ENCODE results near the gene PLAAT3. TPM values are rescaled to one million over a fixed set of nuclear protein-coding genes. Genes with fewer than 3 reads are reported as not detected.

PLAAT3 gene
- total RNA-seq, 6 experiments from 2014 or later, result 24.4 to 76.1 (median 52.2) TPM

DNA sequence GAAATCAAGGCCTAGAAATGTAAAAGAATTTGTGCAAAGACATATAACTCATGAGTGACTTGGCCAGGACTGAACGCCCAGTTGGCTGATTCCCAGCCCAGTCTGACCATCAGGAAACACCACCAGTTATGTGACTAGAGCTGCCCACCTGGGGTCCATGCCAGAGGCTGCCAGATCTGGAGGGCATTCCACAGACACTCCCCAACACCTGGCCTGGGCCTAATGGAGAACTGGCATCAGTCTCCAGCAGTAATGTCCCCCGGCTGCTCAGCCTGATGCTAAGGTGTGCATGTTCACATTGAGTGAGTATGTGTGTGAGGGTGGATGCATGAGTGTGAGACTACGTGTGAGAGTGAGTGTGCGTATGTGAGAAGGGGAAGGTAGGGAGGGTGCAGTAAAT, 15.7 kb downstream of the PLAAT3 start:
- peaks cover 0 to 22% (median 0%) of the 10 kb centered on the region in 4 donors for H3K36me3 ChIP-seq
- DNase-seq, result no peak
- no peak overlapping the region for H3K27ac ChIP-seq
- no peak for TF ChIP-seq POLR2A (IDR thresholded peaks at IDR 0.05)
- TF ChIP-seq, protein P1, sequence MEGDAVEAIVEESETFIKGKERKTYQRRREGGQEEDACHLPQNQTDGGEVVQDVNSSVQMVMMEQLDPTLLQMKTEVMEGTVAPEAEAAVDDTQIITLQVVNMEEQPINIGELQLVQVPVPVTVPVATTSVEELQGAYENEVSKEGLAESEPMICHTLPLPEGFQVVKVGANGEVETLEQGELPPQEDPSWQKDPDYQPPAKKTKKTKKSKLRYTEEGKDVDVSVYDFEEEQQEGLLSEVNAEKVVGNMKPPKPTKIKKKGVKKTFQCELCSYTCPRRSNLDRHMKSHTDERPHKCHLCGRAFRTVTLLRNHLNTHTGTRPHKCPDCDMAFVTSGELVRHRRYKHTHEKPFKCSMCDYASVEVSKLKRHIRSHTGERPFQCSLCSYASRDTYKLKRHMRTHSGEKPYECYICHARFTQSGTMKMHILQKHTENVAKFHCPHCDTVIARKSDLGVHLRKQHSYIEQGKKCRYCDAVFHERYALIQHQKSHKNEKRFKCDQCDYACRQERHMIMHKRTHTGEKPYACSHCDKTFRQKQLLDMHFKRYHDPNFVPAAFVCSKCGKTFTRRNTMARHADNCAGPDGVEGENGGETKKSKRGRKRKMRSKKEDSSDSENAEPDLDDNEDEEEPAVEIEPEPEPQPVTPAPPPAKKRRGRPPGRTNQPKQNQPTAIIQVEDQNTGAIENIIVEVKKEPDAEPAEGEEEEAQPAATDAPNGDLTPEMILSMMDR (IDR thresholded peaks at IDR 0.05), result no peak
- WGBS (ENCODE audit: insufficient coverage, low coverage, low lambda C conversion rate, missing lambda C conversion rate), result 88% methylated on average over 2 of the region's 4 CpGs
- peaks cover 0 to 15% (median 0%) of the 10 kb centered on the region in 4 donors for H3K4me1 ChIP-seq
- no peak for ATAC-seq
- H3K9me3 ChIP-seq, result no peaks in the 10 kb centered on the region
- intact Hi-C loops (cut with DNase I), result no loop called here
- H3K27me3 ChIP-seq, result no peaks in the 10 kb centered on the region
- H3K4me3 ChIP-seq, result no peak overlapping the region

GRCh38 chr11:63595296-63595695, 18.9 kb downstream of the PLAAT3 start:
- no peak overlapping the region for H3K4me3 ChIP-seq
- H3K27me3 ChIP-seq, result no peaks in the 10 kb centered on the region
- 86% methylated on average over 4 of the region's 4 CpGs for WGBS (ENCODE audit: insufficient coverage, low coverage, low lambda C conversion rate, missing lambda C conversion rate)
- no peak overlapping the region for H3K27ac ChIP-seq
- H3K9me3 ChIP-seq, result no peaks in the 10 kb centered on the region
- DNase-seq, result no peak
- H3K4me1 ChIP-seq, result no peaks in the 10 kb centered on the region
- ATAC-seq, result no peak
- TF ChIP-seq, protein P1 (IDR thresholded peaks at IDR 0.05), result no peak
- TF ChIP-seq POLR2A (IDR thresholded peaks at IDR 0.05), result no peak
- intact Hi-C loops (cut with DNase I), result no loop called here
- H3K36me3 ChIP-seq, result peaks cover 0 to 38% (median 0%) of the 10 kb centered on the region in 4 donors

- H3K27ac ChIP-seq, result no peak overlapping the region
- intact Hi-C loops (cut with DNase I), result no loop called here
- H3K9me3 ChIP-seq, result no peaks in the 10 kb centered on the region
- no peak for TF ChIP-seq POLR2A (IDR thresholded peaks at IDR 0.05)
- TF ChIP-seq, protein P1 (IDR thresholded peaks at IDR 0.05), result peak; percentile 43 to 57 (median 48)
- no peaks in the 10 kb centered on the region for H3K27me3 ChIP-seq
- H3K4me1 ChIP-seq, result no peaks in the 10 kb centered on the region
- no peak overlapping the region for H3K4me3 ChIP-seq
- ATAC-seq (peak; percentile 56 to 63 (median 58)), DNase-seq (no peak)
- 89% methylated on average over 3 of the region's 4 CpGs for WGBS (ENCODE audit: insufficient coverage, low coverage, low lambda C conversion rate, missing lambda C conversion rate)
- H3K36me3 ChIP-seq, result peaks cover 0 to 49% (median 0%) of the 10 kb centered on the region in 4 donors
Measured at GRCh38 chr11:63592975-63593395, 21.2 kb downstream of the PLAAT3 start.

DNA sequence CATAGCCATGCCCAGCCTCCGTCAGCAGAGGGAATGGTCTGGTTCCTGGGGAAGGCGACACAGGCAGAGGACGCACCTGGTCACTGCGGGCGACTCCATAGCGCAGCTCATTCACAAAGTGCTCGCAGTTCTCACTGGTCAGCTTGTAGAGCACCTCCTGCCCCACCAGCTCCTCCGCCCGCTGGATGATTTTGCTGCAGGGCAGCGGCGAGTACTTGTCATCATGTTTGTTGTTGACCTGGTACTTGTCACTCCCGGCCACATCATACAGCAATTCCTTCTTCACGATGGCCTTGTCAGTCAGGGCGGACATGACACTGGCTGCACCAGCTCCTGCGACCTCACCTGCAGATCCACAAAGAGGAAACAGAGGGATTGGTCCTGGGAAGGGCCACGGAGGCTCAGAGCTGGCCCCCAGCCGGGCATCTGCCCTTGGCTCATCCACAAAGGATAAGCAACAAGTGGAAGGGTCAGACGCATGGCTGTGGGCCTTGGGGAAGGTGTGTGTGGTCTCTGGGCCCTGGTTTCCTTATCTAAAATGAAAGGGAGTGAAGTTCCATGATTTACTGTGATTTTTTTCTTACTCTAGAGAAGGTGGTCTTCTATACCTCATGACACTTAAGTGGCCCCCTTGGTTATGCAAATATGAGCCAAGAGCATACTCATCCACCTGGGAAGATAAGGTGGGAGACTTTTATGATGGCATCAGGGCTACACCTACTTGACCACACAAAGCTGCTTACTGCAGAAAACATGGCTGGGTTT, 24.0 kb downstream of the PLAAT3 start:
- Histone ChIP-seq H3K4me1 (peaks cover 0 to 15% (median 9%) of the 10 kb centered on the region in 4 donors), H3K27ac (no peak overlapping the region), H3K4me3 (no peak overlapping the region), H3K27me3 (no peaks in the 10 kb centered on the region), H3K9me3 (no peaks in the 10 kb centered on the region), H3K36me3 (peaks cover 0 to 30% (median 0%) of the 10 kb centered on the region in 4 donors)
- WGBS (ENCODE audit: insufficient coverage, low coverage, low lambda C conversion rate, missing lambda C conversion rate), result 91% methylated on average over 9 of the region's 18 CpGs
- no peak for TF ChIP-seq POLR2A (IDR thresholded peaks at IDR 0.05)
- TF ChIP-seq, protein P1 (IDR thresholded peaks at IDR 0.05), result no peak
- ATAC-seq (no peak), DNase-seq (no peak)
- intact Hi-C loops (cut with DNase I), result no loop called here

Data from right lobe of liver (tissue), 6 donors.